Right renal cortex interstitium (tissue), 3 donors: ENCODE results near the gene TRHDE. TPM values are rescaled to one million over a fixed set of nuclear protein-coding genes. Genes with fewer than 3 reads are reported as not detected.

ENCODE experiments used
- DNase-seq, 3 donors: peaks; one replicate each; pipeline ENCODE4 v3.0.0-alpha.2; 2013; ENCODE audit warnings: low read depth in 3 of 3, low spot score in 2 of 3
- polyA plus RNA-seq, 3 donors: library from polyadenylated mRNA; unstranded; fragments of 120-200 nt; gene quantifications; one replicate each; pipeline ENCODE4 v1.2.1, GENCODE V29; 2013; ENCODE audit not compliant: insufficient read length in 3 of 3

The TRHDE gene
- polyA plus RNA-seq, 3 donors = 25.8 to 28.4 (median 26.0) TPM

- DNase-seq = no peak
These were observed 1.7 kb downstream of the TRHDE start for GRCh38 chr12:72273851-72274351.

- DNase-seq = no peak
These were observed 2.8 kb downstream of the TRHDE start for GRCh38 chr12:72274931-72275330.

GRCh38 chr12:72275526-72275925 lies 3.4 kb downstream of the TRHDE start:
- DNase-seq = no peak

GRCh38 chr12:72276181-72276805 lies 4.1 kb downstream of the TRHDE start:
- no peak for DNase-seq

GRCh38 chr12:72277415-72277814 lies 5.2 kb downstream of the TRHDE start:
- DNase-seq = no peak

GRCh38 chr12:72278894-72279293 lies 6.7 kb downstream of the TRHDE start:
- no peak for DNase-seq

GRCh38 chr12:72281126-72281525 lies 9.0 kb downstream of the TRHDE start:
- no peak for DNase-seq

- DNase-seq = no peak
These were observed 10.6 kb downstream of the TRHDE start for GRCh38 chr12:72282721-72283120.

- DNase-seq = no peak
These were observed 13.7 kb downstream of the TRHDE start for GRCh38 chr12:72285861-72286260.

GRCh38 chr12:72286526-72286925 lies 14.4 kb downstream of the TRHDE start:
- DNase-seq = no peak

- DNase-seq = no peak
These were observed 16.3 kb downstream of the TRHDE start for GRCh38 chr12:72288436-72288835.

- no peak for DNase-seq
These were observed 16.7 kb downstream of the TRHDE start for GRCh38 chr12:72288911-72289310.

GRCh38 chr12:72289633-72290032 lies 17.5 kb downstream of the TRHDE start:
- DNase-seq = no peak

- DNase-seq = no peak
These were observed 19.0 kb downstream of the TRHDE start for GRCh38 chr12:72291175-72291574.

- DNase-seq = no peak
These were observed 21.5 kb downstream of the TRHDE start for GRCh38 chr12:72293701-72294100.

GRCh38 chr12:72295101-72295500 lies 22.9 kb downstream of the TRHDE start:
- no peak for DNase-seq

- DNase-seq = no peak
These were observed 23.6 kb downstream of the TRHDE start for GRCh38 chr12:72295744-72296143.

GRCh38 chr12:72296389-72296788 lies 24.2 kb downstream of the TRHDE start:
- no peak for DNase-seq

GRCh38 chr12:72297666-72298065 lies 25.5 kb downstream of the TRHDE start:
- DNase-seq = no peak

- DNase-seq = no peak
These were observed 28.6 kb downstream of the TRHDE start for GRCh38 chr12:72300728-72301127.

- no peak for DNase-seq
These were observed 32.6 kb downstream of the TRHDE start for GRCh38 chr12:72304751-72305150.

- no peak for DNase-seq
These were observed 35.1 kb downstream of the TRHDE start for GRCh38 chr12:72307229-72307628.

GRCh38 chr12:72311946-72312345 lies 39.8 kb downstream of the TRHDE start:
- no peak for DNase-seq
